ENCODE results near the gene CDC42EP1.
"Not testable (repeated sequence)": the region's sequence is repeated elsewhere in the genome, so short reads cannot be mapped to it uniquely, and the experiment has no call there.

The CDC42EP1 gene

GRCh38 chr22:37601540-37602442 is 41.5 kb downstream of the CDC42EP1 start:
- peak; percentile 85 for DNase-seq (ENCODE audit: low read depth)
- TF ChIP-seq CTCF (IDR thresholded peaks at IDR 0.05; ENCODE audit: insufficient read depth, low read depth, low read length, missing control alignments), result no peak
- no peak overlapping the region for H3K4me3 ChIP-seq (ENCODE audit: low read length)

GRCh38 chr22:37602546-37603277 is 42.4 kb downstream of the CDC42EP1 start:
- DNase-seq (ENCODE audit: low read depth); H3K4me3 ChIP-seq (ENCODE audit: low read length): not testable (repeated sequence)

- no peak for TF ChIP-seq CTCF (IDR thresholded peaks at IDR 0.05; ENCODE audit: insufficient read depth, low read depth, low read length, missing control alignments)
- DNase-seq (ENCODE audit: low read depth), result no peak
- H3K4me3 ChIP-seq (ENCODE audit: low read length), result no peak overlapping the region
Observed at GRCh38 chr22:37604074-37604473, 43.8 kb downstream of the CDC42EP1 start.

GRCh38 chr22:37604875-37605274 is 44.6 kb downstream of the CDC42EP1 start:
- no peak for TF ChIP-seq CTCF (IDR thresholded peaks at IDR 0.05; ENCODE audit: insufficient read depth, low read depth, low read length, missing control alignments)
- H3K4me3 ChIP-seq (ENCODE audit: low read length), result no peak overlapping the region
- DNase-seq (ENCODE audit: low read depth), result no peak

- DNase-seq (ENCODE audit: low read depth), result peak; percentile 93
- TF ChIP-seq CTCF (IDR thresholded peaks at IDR 0.05; ENCODE audit: insufficient read depth, low read depth, low read length, missing control alignments), result peak; percentile 98
- peak overlapping the region; percentile 82 for H3K4me3 ChIP-seq (ENCODE audit: low read length)
Observed at GRCh38 chr22:37607010-37607934, 47.0 kb downstream of the CDC42EP1 start.

GRCh38 chr22:37607935-37608476 is 47.7 kb downstream of the CDC42EP1 start:
- DNase-seq (ENCODE audit: low read depth), result no peak
- peak overlapping the region; percentile 82 for H3K4me3 ChIP-seq (ENCODE audit: low read length)
- no peak for TF ChIP-seq CTCF (IDR thresholded peaks at IDR 0.05; ENCODE audit: insufficient read depth, low read depth, low read length, missing control alignments)

Measured in epithelial cell of esophagus (primary cell).